NCI-H2029 (cell line): ENCODE data around the gene ZNRF3.

Source experiments
- DNase-seq: peaks from one replicate; lab custom pipeline; 2025; lab: John Stamatoyannopoulos, UW

The ZNRF3 gene

GRCh38 chr22:28952857-28953256, 69.5 kb downstream of the ZNRF3 start:
- no peak for DNase-seq

- DNase-seq = no peak
Measured at GRCh38 chr22:28953403-28953802, 70.0 kb downstream of the ZNRF3 start.

- no peak for DNase-seq
Measured at GRCh38 chr22:28953976-28954880, 70.9 kb downstream of the ZNRF3 start.

GRCh38 chr22:28955817-28956216, 72.4 kb downstream of the ZNRF3 start:
- no peak for DNase-seq

GRCh38 chr22:28956506-28956905, 73.1 kb downstream of the ZNRF3 start:
- no peak for DNase-seq

- DNase-seq = no peak
Measured at GRCh38 chr22:28958611-28959010, 75.2 kb downstream of the ZNRF3 start.

GRCh38 chr22:28962042-28962554, 78.7 kb downstream of the ZNRF3 start:
- DNase-seq = no peak

GRCh38 chr22:28963362-28963761, 80.0 kb downstream of the ZNRF3 start:
- DNase-seq = no peak

GRCh38 chr22:28967163-28967665, 83.8 kb downstream of the ZNRF3 start:
- no peak for DNase-seq

GRCh38 chr22:28967969-28968368, 84.6 kb downstream of the ZNRF3 start:
- no peak for DNase-seq

GRCh38 chr22:28969401-28970168, 86.2 kb downstream of the ZNRF3 start:
- no peak for DNase-seq

GRCh38 chr22:28973352-28973751, 90.0 kb downstream of the ZNRF3 start:
- no peak for DNase-seq

- no peak for DNase-seq
Measured at GRCh38 chr22:28977060-28977459, 93.7 kb downstream of the ZNRF3 start.

- no peak for DNase-seq
Measured at GRCh38 chr22:28977481-28977971, 94.2 kb downstream of the ZNRF3 start.

GRCh38 chr22:28978158-28978557, 94.8 kb downstream of the ZNRF3 start:
- DNase-seq = no peak

GRCh38 chr22:28978863-28979796, 95.8 kb downstream of the ZNRF3 start:
- no peak for DNase-seq

GRCh38 chr22:28980326-28980725, 97.0 kb downstream of the ZNRF3 start:
- no peak for DNase-seq

GRCh38 chr22:28981818-28982499, 98.6 kb downstream of the ZNRF3 start:
- DNase-seq = no peak

GRCh38 chr22:28983190-28983589, 99.8 kb downstream of the ZNRF3 start:
- DNase-seq = no peak

GRCh38 chr22:28983788-28984441, 100.5 kb downstream of the ZNRF3 start:
- DNase-seq = no peak
